Measurements from ENCODE around the gene ZNF516. TPM values are rescaled to one million over a fixed set of nuclear protein-coding genes. Genes with fewer than 3 reads are reported as not detected.

Gene ZNF516
- total and polyA plus RNA-seq, 2 of the 4 experiments (the other 2 are of a cell fraction) = 7.9 to 16.9 TPM

- no peak overlapping the region for H2BK20ac ChIP-seq (ENCODE audit: low read depth, low read length)
- H3K27ac ChIP-seq (ENCODE audit: insufficient read depth, low read length) = no peak overlapping the region
- no peak overlapping the region for H3K9ac ChIP-seq (ENCODE audit: low read depth, low read length)
- H3K14ac ChIP-seq (replicated peaks; ENCODE audit: low read depth, low read length) = no peak overlapping the region
- H3K23ac ChIP-seq (ENCODE audit: low read depth, low read length) = no peak overlapping the region
- TF ChIP-seq MAZ (IDR thresholded peaks at IDR 0.05; ENCODE audit: borderline replicate concordance, low read depth, low read length) = no peak
- no peak for TF ChIP-seq CHD1 (IDR thresholded peaks at IDR 0.05; ENCODE audit: low read depth, low read length)
- no peak for TF ChIP-seq ELK1 (IDR thresholded peaks at IDR 0.05; ENCODE audit: borderline replicate concordance, low read depth, low read length)
- TF ChIP-seq POLR2A (IDR thresholded peaks at IDR 0.05; ENCODE audit: low read depth, low read length) = no peak
- no peak for TF ChIP-seq FOS (IDR thresholded peaks at IDR 0.05; ENCODE audit: low read depth, low read length)
- no peak for TF ChIP-seq USF2 (IDR thresholded peaks at IDR 0.05; ENCODE audit: low read depth, low read length)
- TF ChIP-seq MXI1 (IDR thresholded peaks at IDR 0.05; ENCODE audit: borderline replicate concordance, low read depth, low read length) = no peak
- TF ChIP-seq CTCF (conservative IDR thresholded peaks at IDR 0.05; ENCODE audit: low read depth, low read length) = no peak
- TF ChIP-seq MAFK (IDR thresholded peaks at IDR 0.05; ENCODE audit: low read depth, low read length) = no peak
- TF ChIP-seq SMC3 (IDR thresholded peaks at IDR 0.05; ENCODE audit: low read depth, low read length) = no peak
- TF ChIP-seq RAD21 (IDR thresholded peaks at IDR 0.05; ENCODE audit: low read length) = no peak
- no peak for TF ChIP-seq CEBPB (IDR thresholded peaks at IDR 0.05; ENCODE audit: low read depth, low read length)
- TF ChIP-seq NFE2L2 (IDR thresholded peaks at IDR 0.05; ENCODE audit: low read depth, low read length) = no peak
- no peak for TF ChIP-seq RCOR1 (IDR thresholded peaks at IDR 0.05; ENCODE audit: insufficient replicate concordance, low read length)
- no peak for TF ChIP-seq BHLHE40 (IDR thresholded peaks at IDR 0.05; ENCODE audit: low read depth, low read length)
- no peak for TF ChIP-seq RFX5 (IDR thresholded peaks at IDR 0.05; ENCODE audit: low read depth, low read length)
- H3K27me3 ChIP-seq (ENCODE audit: control insufficient read depth, insufficient read depth, low read length) = no peaks in the 10 kb centered on the region
- H2AK9ac ChIP-seq (replicated peaks; ENCODE audit: low read depth, low read length, poor library complexity) = no peak overlapping the region
- no peak overlapping the region for H2BK5ac ChIP-seq (ENCODE audit: low read depth, low read length, poor library complexity, severe bottlenecking)
- dilution Hi-C loops (cut with HindIII; ENCODE audit: low sequenced_read_pairs, unreplicated experiment) = no loop called here
- H2AFZ ChIP-seq (replicated peaks; ENCODE audit: low read length, poor library complexity) = no peak overlapping the region
- no TSS peak for BruUV-seq (replicated peaks)
- no peak overlapping the region for H3K18ac ChIP-seq (ENCODE audit: low read depth, low read length)
- intact Hi-C loops (cut with micrococcal nuclease) = no loop called here
- no peak overlapping the region for H2BK120ac ChIP-seq (ENCODE audit: low read depth, low read length)
- H3K4me1 ChIP-seq (ENCODE audit: control insufficient read depth, insufficient read depth, low read length) = peaks cover 18% of the 10 kb centered on the region
- in situ Hi-C loops (cut with MboI; ENCODE audit: low sequenced_read_pairs) = no loop called here
- no peak overlapping the region for H2AK5ac ChIP-seq (ENCODE audit: low read depth, low read length)
- no peak overlapping the region for H3K56ac ChIP-seq (ENCODE audit: extremely low read depth, insufficient read depth, low read length)
- H3K9me3 ChIP-seq (ENCODE audit: control insufficient read depth, insufficient read depth, low read length) = no peaks in the 10 kb centered on the region
- no peak overlapping the region for H4K91ac ChIP-seq (ENCODE audit: insufficient read depth, low read depth, low read length)
- H4K5ac ChIP-seq (ENCODE audit: low read depth, low read length) = no peak overlapping the region
- H3K9me1 ChIP-seq (ENCODE audit: insufficient read depth, low read length) = peaks cover 42% of the 10 kb centered on the region
- H4K20me1 ChIP-seq (ENCODE audit: insufficient read depth, low read length) = peaks cover 79% of the 10 kb centered on the region
- no peak overlapping the region for H2BK15ac ChIP-seq (ENCODE audit: low read depth, low read length)
- no peak overlapping the region for H3K4me2 ChIP-seq (ENCODE audit: low read depth, low read length)
- ChIA-PET CTCF (interaction anchor here (0.7 kb wide), 1 partner anchor 202 kb away, joined by 5 read pairs; no protein-coding TSS in a partner anchor), POLR2A (ENCODE audit: unreplicated experiment) (no interaction called here)
- no peak overlapping the region for H4K8ac ChIP-seq (ENCODE audit: low read depth in 2 of 2, low read length in 2 of 2)
- peaks cover 2% of the 10 kb centered on the region; the same call in 1 of the 2 replicates for H3K36me3 ChIP-seq (ENCODE audit: control insufficient read depth, insufficient read depth, low read length)
- WGBS, 2 experiments (ENCODE audit: extremely low coverage in 2 of 2, insufficient read length in 1 of 2) = 80% methylated on average over 1 of the region's 11 CpGs; no CpG with 5 or more reads in 1 of the 2 experiments
- no peak overlapping the region for H3K4ac ChIP-seq (ENCODE audit: low read depth, low read length)
- ATAC-seq (ENCODE audit: low read depth) (no peak), DNase-seq (no peak)
- H3K79me1 ChIP-seq (ENCODE audit: low read depth in 1 of 2, low read length in 2 of 2) = peaks cover 44 to 79% of the 10 kb centered on the region in 2 experiments
- H3K4me3 ChIP-seq (ENCODE audit: insufficient read depth, low read depth, low read length) = no peak overlapping the region
Measured at GRCh38 chr18:76389716-76390115, 105.3 kb downstream of the ZNF516 start.
